ENCODE measurements around the gene HYAL1. TPM values are rescaled to one million over a fixed set of nuclear protein-coding genes. Genes with fewer than 3 reads are reported as not detected.
"Not testable (repeated sequence)": the region's sequence is repeated elsewhere in the genome, so short reads cannot be mapped to it uniquely, and the experiment has no call there.

HYAL1 gene
- total RNA-seq, 1 donor from 2014 or later: 0.32 TPM

- intact Hi-C loops (cut with micrococcal nuclease): no loop called here
These were observed 26.6 kb downstream of the HYAL1 start for GRCh38 chr3:50276762-50277101.

DNA sequence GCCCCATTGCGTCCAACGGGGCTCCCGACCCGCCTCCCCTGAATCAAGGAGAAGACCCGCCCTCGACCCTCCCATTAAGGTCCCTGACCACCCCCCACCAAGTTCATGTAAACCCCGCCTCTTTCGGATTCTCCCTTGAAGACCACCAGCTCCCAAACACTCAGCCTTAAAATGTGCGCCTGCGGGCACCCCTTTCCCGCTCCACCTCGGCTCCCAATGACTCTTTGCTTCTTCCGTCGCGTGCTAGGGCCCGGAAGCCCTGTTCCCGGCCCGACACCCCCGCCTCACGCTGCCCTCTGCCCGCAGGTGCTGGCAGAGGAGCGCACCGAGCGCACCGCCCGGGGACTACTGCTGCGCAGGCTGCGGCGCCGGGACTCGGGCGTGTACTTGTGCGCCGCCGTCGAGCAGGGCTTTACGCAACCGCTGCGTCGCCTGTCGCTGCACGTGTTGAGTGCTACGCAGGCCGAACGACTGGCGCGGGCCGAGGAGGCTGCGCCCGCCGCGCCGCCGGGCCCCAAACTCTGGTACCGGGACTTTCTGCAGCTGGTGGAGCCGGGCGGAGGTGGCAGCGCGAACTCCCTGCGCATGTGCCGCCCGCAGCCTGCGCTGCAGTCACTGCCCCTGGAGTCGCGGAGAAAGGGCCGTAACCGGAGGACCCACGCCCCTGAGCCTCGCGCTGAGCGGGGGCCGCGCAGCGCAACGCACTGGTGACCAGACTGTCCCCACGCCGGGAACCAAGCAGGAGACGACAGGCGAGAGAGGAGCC, 27.2 kb downstream of the HYAL1 start:
- intact Hi-C loops (cut with micrococcal nuclease): no loop called here

DNA sequence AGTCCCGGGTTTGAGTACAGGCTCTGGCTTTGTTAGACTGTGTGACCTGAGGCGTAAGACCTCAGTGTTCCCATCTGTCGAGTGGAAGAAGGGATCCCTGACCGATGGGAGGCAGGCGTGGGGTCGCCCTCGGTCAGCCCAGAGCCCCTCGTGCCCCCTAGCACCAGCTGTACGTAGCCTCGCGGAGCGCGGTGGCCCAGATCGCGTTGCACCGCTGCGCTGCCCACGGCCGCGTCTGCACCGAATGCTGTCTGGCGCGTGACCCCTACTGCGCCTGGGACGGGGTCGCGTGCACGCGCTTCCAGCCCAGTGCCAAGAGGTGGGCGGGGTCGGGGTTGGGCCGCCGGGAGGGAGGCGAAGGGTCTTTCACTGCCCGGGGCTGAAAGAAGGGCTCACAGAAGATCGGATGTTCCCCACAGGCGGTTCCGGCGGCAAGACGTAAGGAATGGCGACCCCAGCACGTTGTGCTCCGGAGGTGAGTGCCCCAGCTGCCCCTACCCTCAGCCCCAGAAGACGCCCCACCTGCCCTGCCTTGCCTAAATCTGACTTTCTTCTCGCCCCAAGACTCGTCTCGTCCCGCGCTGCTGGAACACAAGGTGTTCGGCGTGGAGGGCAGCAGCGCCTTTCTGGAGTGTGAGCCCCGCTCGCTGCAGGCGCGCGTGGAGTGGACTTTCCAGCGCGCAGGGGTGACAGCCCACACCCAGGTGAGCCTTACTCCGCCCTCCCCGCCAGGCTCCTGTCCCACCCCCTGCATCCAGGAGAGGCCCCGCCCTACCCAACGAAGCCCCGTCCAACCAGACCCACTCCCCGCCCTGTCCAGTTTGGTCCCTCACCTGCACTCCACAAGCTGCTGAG, 28.0 kb downstream of the HYAL1 start:
- intact Hi-C loops (cut with micrococcal nuclease): no loop called here

DNA sequence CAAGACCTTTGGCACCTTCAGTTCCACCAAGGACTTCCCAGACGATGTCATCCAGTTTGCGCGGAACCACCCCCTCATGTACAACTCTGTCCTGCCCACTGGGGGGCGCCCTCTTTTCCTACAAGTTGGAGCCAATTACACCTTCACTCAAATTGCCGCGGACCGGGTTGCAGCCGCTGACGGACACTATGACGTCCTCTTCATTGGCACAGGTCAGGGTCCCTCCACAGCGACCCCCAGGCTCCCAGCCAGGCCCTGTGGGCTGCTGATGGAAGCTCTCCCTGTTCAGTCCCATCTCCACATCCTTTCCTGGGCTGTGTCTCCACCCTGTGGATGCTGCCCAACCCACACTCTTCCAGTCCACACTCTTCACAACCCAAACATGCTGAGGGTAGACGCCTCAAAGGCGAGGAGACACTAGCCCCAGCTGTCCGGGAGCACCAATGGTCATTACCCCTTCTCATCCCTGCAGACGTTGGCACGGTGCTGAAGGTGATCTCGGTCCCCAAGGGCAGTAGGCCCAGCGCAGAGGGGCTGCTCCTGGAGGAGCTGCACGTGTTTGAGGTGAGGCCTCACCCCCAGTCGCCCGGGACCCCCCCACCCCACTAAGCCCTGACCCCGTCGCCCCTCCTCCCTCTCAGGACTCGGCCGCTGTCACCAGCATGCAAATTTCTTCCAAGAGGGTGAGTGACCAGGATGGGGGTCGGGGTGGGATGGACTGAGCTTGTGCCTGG, 28.8 kb downstream of the HYAL1 start:
- intact Hi-C loops (cut with micrococcal nuclease): loop anchor here (1.0 kb wide), 2 partner anchors 18 to 50 kb away; partner anchors contain the start of gene IFRD2

GRCh38 chr3:50273689-50274065, 29.7 kb downstream of the HYAL1 start:
- intact Hi-C loops (cut with micrococcal nuclease): loop anchor here (1.0 kb wide), 7 partner anchors 13 to 152 kb away; partner anchors contain the start of gene IFRD2

- intact Hi-C loops (cut with micrococcal nuclease): loop anchor here (1.0 kb wide), 5 partner anchors 13 to 152 kb away; no protein-coding TSS in a partner anchor
These were observed 30.3 kb downstream of the HYAL1 start for GRCh38 chr3:50272911-50273688.

DNA sequence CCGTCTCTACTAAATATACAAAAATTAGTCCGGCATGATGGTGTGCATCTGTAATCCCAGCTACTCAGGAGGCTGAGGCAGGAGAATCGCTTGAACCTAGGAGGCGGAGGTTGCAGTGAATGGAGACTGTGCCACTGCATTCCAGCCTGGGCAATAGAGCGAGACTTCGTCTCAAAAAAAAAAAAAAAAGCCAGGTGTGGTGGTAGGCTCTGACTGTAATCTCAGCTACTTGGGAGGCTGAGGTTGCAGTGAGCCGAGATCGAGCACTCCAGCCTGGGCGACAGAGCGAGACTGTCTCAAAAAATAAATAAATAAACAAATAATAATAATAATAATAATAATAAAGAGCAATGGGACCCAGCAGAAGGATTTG, 30.9 kb downstream of the HYAL1 start:
- intact Hi-C loops (cut with micrococcal nuclease): not testable (repeated sequence)

GRCh38 chr3:50271314-50271936, 31.9 kb downstream of the HYAL1 start:
- intact Hi-C loops (cut with micrococcal nuclease): no loop called here

DNA sequence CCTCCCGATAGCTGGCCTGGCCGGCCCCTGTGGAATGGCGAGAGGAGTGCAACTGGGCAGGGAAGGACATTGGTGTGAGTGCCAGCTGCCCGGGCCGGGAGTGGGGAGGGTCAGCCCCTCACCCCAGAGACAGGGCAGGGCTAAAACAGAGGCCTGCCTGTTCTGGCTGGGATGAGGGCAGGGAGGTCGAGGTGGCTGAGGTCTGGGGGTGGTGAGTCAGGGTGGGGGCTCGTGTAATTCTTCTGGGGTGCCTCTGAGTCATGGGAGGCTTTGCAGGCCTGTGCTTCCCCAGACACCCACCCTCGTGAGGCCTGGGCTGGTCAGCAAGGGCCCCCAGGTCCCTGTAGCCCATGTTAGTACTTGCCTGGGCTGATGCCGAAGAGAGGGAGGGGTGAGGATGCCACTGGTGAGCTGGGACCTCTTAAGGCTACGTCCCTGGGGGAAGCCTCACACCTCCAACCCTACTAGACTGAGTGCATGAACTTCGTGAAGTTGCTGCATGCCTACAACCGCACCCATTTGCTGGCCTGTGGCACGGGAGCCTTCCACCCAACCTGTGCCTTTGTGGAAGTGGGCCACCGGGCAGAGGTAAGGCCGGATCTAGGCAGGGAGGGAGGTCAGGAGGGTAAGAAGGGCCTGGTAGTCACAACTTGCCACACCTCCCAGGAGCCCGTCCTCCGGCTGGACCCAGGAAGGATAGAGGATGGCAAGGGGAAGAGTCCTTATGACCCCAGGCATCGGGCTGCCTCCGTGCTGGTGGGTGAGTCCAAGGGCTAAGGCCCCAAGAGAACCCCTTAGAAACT, 32.8 kb downstream of the HYAL1 start:
- intact Hi-C loops (cut with micrococcal nuclease): no loop called here

GRCh38 chr3:50269977-50270413, 33.4 kb downstream of the HYAL1 start:
- intact Hi-C loops (cut with micrococcal nuclease): no loop called here

- intact Hi-C loops (cut with micrococcal nuclease): no loop called here
These were observed 33.9 kb downstream of the HYAL1 start for GRCh38 chr3:50269460-50269859.

- intact Hi-C loops (cut with micrococcal nuclease): no loop called here
These were observed 34.5 kb downstream of the HYAL1 start, which contains the start of gene SEMA3B for GRCh38 chr3:50268703-50269451. Gene SEMA3B, plus strand, starts transcription at chr3:50269147. Its CDS starts 94 bp downstream, at chr3:50269241.

DNA sequence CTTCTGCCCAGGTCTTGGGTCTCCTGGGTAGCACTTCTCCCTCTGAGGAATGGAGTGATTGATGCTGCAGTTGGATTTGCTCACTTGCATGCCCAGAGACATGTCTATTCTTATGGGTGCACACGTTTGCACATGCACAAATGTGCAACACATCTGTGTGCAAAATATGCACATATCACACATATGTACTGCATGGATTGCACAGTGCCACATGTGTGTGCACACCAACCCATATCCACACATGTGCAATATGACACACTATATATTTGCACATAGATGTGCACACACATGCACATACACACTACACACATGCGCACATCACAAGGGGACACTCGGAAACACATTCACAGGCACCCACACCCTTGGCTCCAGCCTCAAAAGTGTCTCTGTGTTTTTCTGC, 35.1 kb downstream of the HYAL1 start:
- intact Hi-C loops (cut with micrococcal nuclease): no loop called here

GRCh38 chr3:50267280-50267913, 36.0 kb downstream of the HYAL1 start:
- intact Hi-C loops (cut with micrococcal nuclease): no loop called here

DNA sequence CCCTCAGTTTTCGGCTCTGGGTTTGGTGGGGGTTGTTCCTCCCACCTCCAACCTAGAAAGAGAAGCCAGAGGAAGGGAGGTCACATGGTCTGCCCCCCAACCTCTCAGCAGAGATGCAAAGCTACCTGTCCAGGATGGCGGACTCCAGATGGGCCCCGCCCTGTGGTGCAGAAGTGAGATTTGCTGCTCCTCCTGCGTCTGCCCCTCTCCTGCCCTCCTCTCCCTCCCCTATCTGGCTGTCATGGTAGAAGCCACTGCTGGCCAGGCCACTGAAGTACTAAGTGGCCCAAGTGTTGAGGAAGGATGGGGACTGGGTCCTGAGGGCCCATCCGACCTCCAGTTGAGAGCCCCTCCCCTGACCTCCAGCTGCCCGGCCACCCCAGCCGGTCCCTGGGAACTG, 36.5 kb downstream of the HYAL1 start:
- intact Hi-C loops (cut with micrococcal nuclease): no loop called here

DNA sequence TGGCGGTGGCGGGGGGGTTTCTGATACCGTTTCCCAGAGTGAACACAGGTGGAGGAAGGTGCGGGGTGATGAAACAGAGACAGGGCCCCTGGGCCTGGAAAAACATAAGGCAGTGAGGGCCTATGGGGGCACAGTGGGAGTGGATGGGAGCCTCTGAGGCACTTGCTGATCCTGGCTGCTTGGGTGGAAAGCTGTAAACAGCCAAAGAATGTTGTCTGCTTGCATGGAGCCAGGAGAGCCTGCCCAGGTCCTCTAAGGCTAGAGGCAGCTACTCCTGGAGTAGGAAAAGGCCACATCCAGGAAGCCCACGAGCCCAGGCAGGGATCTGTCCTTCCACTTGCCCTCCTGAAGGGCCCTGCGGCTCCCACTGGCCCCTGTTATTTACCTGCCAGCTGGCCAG, 37.4 kb downstream of the HYAL1 start:
- intact Hi-C loops (cut with micrococcal nuclease): no loop called here

DNA sequence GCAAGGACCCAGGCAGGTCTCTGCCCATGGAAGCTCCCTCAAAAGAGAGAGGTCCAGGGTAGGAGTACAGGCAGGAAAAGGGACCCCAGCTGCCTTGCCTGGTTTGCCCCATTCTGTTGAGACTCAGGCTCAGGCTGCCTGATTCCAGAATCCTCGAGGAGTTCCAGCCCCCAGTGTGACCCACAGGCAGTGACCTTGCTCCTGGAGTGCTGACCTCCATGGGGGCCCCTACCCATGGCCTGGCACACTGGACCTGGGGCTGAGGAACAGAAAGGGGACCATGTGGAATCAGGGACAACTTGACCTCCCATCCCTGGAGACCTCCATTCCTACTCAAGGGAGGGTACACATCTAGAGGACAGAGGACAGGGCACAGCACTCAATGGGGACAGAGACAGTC, 37.8 kb downstream of the HYAL1 start:
- intact Hi-C loops (cut with micrococcal nuclease): no loop called here

DNA sequence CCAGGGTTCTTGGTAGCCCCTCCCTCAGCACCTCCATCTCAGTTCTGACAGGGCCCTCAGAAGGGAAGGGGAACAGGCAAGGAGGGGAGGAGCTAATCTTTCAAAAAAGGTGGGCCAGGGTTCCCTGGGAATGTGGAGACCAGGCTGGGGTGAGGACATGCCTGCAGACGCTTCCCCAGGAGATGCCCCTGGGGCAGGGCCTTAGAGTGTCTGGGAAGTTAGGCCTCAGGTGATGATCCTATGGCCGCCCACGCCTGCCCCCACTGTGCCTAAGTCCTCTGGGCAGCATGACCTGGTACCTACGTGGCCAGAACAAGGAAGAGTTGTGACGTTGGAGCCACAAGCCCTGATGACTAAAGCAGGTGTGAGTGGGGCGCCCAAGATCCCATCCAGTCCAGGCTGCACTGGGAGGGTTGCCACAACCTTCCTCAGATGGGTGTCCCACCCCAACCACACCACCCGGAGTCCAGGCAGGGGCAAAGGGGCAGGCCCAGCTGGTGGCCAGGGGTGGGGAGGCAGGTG, 38.3 kb downstream of the HYAL1 start:
- intact Hi-C loops (cut with micrococcal nuclease): no loop called here
